ENCODE measurements around the gene COL5A1. TPM values are rescaled to one million over a fixed set of nuclear protein-coding genes. Genes with fewer than 3 reads are reported as not detected.

COL5A1 gene
- total RNA-seq, 1 donor from 2014 or later: 12.8 TPM

GRCh38 chr9:134765785-134766184 is 124.2 kb downstream of the COL5A1 start:
- no peak for DNase-seq (ENCODE audit: low read depth)

- no peak for DNase-seq (ENCODE audit: low read depth)
Observed at GRCh38 chr9:134766587-134766986, 125.0 kb downstream of the COL5A1 start.

GRCh38 chr9:134768332-134768708 is 126.7 kb downstream of the COL5A1 start:
- DNase-seq (ENCODE audit: low read depth): no peak

- DNase-seq (ENCODE audit: low read depth): no peak
Observed at GRCh38 chr9:134768709-134769351, 127.2 kb downstream of the COL5A1 start.

GRCh38 chr9:134770972-134771971 is 129.7 kb downstream of the COL5A1 start:
- DNase-seq (ENCODE audit: low read depth): no peak

DNA sequence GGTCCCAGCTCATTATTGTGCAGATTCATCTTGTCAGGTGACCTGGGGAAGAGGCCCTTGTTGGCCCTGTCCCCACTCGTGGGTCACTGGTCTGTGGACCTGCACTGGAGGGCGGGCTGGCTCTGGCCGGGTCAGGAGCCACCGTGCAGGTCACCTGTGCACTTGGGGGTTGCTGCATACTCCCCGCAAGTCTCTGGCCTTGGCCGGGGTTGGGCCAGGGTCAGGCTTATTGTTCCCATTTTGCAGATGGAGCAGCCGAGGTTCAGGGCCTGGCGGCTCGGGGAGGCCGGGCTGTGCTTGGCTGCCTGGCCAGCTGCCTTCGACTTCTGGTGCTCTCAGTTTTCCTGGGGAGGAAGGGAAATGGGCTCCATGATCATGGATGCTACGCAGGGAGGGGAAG is 130.7 kb downstream of the COL5A1 start:
- DNase-seq (ENCODE audit: low read depth): no peak

DNA sequence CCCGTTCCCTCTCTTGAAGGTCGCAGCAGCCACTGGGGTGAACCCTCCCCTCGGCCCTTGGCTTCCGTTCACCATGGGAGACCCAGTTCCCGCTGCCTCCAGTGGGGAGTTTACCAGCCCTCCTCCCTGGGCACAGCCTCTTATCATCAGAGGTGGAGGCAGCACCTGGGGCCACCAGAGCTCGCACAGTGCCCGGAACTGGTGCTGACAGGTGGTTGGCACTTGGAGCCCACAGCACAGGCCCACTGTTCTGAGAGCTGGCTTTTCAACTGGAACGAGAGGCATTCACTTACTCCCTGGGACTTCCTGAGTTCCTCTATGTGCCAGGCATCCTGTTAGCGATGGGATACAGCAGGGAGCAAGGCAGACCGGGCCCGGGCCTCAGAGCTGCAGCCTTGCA is 132.2 kb downstream of the COL5A1 start:
- DNase-seq (ENCODE audit: low read depth): no peak

DNA sequence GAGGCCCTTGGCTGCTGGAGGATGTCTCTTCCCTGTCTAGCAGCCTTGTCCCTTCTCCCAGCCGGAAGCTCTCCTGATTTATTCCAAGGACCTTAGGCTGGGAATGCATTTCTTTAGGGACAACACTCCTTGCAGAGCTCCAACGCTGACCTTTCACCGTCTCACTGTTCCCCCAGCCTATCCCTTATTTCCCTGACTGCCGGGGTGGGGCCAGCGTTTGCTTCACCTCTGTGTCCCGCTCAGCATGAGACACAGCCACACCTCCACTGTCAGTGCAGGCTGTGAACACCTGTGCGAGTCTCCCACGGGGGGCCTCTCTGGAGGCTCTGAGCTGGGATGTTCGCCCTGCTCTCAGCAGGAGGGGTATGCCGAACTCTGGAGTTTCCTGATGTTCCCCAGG is 132.8 kb downstream of the COL5A1 start:
- DNase-seq (ENCODE audit: low read depth): no peak

- DNase-seq (ENCODE audit: low read depth): no peak
Observed at GRCh38 chr9:134775081-134775951, 133.7 kb downstream of the COL5A1 start.

- DNase-seq (ENCODE audit: low read depth): no peak
Observed at GRCh38 chr9:134776080-134776796, 134.6 kb downstream of the COL5A1 start.

DNA sequence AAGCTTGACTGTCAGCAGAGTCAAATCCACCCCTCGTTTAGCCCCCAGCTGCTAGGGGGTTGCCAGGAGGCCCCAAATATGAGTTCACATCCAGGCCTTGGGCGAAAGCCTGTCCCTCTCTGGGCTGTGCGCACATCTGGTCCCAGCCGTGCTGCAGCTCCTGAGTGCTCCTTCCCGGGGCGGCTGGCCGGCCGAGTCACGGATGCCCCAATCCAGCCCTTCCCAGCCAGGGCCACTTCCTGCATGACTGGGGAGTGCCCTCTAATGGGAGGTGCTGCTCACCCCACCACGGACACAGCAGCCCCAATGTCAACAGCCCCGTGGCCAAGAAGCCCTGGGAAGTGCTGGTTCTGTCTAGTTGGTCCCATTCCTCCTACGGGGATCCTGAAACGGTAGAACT is 135.6 kb downstream of the COL5A1 start:
- no peak for DNase-seq (ENCODE audit: low read depth)

DNA sequence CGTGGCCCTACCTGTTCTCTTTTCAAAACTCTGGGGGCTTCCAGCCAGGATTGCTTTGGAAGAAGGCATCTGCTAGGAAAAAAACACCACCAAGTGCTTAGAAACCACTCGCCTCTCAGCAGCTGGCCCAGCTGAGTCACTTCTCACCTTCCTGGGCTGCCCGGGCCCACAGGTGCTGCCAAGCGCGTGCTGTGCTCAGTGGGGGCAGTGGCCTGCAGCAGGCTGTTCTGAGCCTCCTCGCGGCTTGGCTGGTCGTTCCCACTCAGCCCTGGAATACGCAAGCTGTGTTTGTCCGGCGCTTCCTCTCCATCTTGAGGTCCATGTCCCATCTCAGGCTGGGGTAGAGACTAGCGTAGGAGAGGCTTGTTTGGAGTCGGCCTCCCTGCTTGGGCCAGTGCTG is 136.6 kb downstream of the COL5A1 start:
- no peak for DNase-seq (ENCODE audit: low read depth)

GRCh38 chr9:134778841-134779411 is 137.3 kb downstream of the COL5A1 start:
- no peak for DNase-seq (ENCODE audit: low read depth)

DNA sequence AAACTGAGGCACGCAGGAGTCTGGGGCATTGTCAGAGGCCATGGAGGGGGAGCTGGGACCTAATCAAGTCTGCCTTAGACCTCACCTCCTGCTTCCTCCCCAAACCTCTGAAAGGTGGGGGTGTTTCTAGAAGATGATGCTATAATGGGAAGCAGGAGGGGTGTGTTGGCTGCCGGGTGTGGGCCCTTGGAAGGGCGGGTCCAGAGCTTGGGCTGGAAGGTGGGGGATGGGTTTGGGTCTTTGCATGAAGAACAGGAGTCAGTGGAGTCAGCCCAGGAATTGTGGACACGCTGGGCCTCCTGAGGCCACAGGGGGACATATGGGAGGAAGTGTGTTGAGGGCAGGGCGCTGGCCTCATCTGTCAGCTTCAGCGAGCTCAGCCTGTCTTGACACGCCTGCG is 138.0 kb downstream of the COL5A1 start:
- DNase-seq (ENCODE audit: low read depth): no peak

GRCh38 chr9:134781591-134782302 is 140.1 kb downstream of the COL5A1 start:
- no peak for DNase-seq (ENCODE audit: low read depth)

GRCh38 chr9:134782921-134783698 is 141.5 kb downstream of the COL5A1 start:
- DNase-seq (ENCODE audit: low read depth): no peak

DNA sequence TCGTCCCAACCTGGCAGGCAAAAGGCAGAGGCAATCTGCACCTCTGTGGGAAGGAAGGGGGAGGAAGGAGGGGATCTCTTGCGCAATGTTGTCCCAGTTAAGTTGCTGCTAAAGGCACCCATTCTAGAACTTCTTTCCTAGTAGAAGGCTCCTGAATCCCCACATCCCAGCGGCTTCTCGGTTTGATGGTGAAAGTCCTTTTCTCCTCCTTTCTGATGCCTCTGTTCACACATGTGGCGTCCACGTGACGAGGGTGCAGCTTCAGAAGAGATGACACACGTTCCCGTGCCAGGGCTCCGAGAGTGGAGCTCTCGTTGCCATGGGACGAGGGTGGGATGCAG is 142.1 kb downstream of the COL5A1 start:
- no peak for DNase-seq (ENCODE audit: low read depth)

- no peak for DNase-seq (ENCODE audit: low read depth)
Observed at GRCh38 chr9:134784577-134785305, 143.1 kb downstream of the COL5A1 start.

Data from renal cortical epithelial cell (primary cell).